SU-DHL-6 (cell line): Measurements from ENCODE around the gene IGF1.

Experiments used
- H2AFZ ChIP-seq: fragments of 200-600 bp; sonication (generic); 2 replicates; pipeline ENCODE4 v1.6.1; 2014; ENCODE audit warnings: low read depth, mild to moderate bottlenecking, moderate library complexity, mixed read lengths, antibody characterized with exemption, low read length; ENCODE audit not compliant: severe bottlenecking
- H3F3A ChIP-seq: fragments of 200-600 bp; shearing (Covaris generic); 2 replicates; pipeline ENCODE4 v1.6.0; 2016; ENCODE audit warnings: antibody characterized with exemption, mild to moderate bottlenecking; ENCODE audit not compliant: insufficient read depth
- H3K27ac ChIP-seq: fragments of 200-600 bp; sonication (generic); 2 replicates; pipeline ENCODE4 v1.5.1; 2016; ENCODE audit warnings: low read depth, mild to moderate bottlenecking, low read length, moderate library complexity, mixed read lengths
- H3K27me3 ChIP-seq: fragments of 200-600 bp; sonication (generic), shearing (Covaris generic); 2 replicates; pipeline ENCODE4 v1.6.0; 2014; ENCODE audit warnings: mild to moderate bottlenecking, low read length
- H3K36me3 ChIP-seq: fragments of 200-600 bp; sonication (generic); 2 replicates; pipeline ENCODE4 v1.6.1; 2014; ENCODE audit warnings: mild to moderate bottlenecking, low read length, mixed read lengths
- H3K4me2 ChIP-seq: fragments of 300-600, 200-600 bp; shearing (Covaris generic), sonication (generic); 2 replicates; pipeline ENCODE4 v1.6.0; 2014; ENCODE audit warnings: low read length, low read depth, mild to moderate bottlenecking; ENCODE audit not compliant: poor library complexity, severe bottlenecking
- H3K4me3 ChIP-seq: fragments of 200-600 bp; sonication (generic); 2 replicates; pipeline ENCODE4 v1.5.1; 2014; ENCODE audit warnings: antibody characterized with exemption, low read length, mild to moderate bottlenecking, mixed read lengths; ENCODE audit not compliant: insufficient read depth, poor library complexity, severe bottlenecking
- H3K79me2 ChIP-seq: fragments of 200-600 bp; sonication (generic); 2 replicates; pipeline ENCODE4 v1.6.1; 2014; ENCODE audit warnings: mild to moderate bottlenecking, low read length, moderate library complexity; ENCODE audit not compliant: insufficient read depth
- H3K9ac ChIP-seq: fragments of 200-600 bp; sonication (generic); 2 replicates; pipeline ENCODE4 v1.7.0; 2014; ENCODE audit warnings: mild to moderate bottlenecking, low read length
- H3K9me2 ChIP-seq: fragments of 200-600 bp; sonication (generic); replicated peaks from 2 replicates; pipeline ENCODE4 v1.6.1; 2014; ENCODE audit warnings: low read length; ENCODE audit not compliant: insufficient read depth
- H3K9me3 ChIP-seq: fragments of 200-600 bp; sonication (generic); 2 replicates; pipeline ENCODE4 v1.6.1; 2014; ENCODE audit warnings: low read length, mixed read lengths; ENCODE audit not compliant: insufficient read depth
- H4K20me1 ChIP-seq: fragments of 200-600 bp; sonication (generic); 2 replicates; pipeline ENCODE4 v1.6.1; 2014; ENCODE audit warnings: low read depth, mild to moderate bottlenecking, antibody characterized with exemption, low read length, moderate library complexity, mixed read lengths
- EZH2phosphoT487 ChIP-seq: fragments of 200-600 bp; sonication (generic), shearing (Covaris generic); conservative IDR thresholded peaks from 2 replicates; pipeline ENCODE4 v1.6.1; 2018; ENCODE audit warnings: mild to moderate bottlenecking, antibody characterized with exemption, low read length, moderate library complexity, mixed read lengths
- TF ChIP-seq, protein P1 (sequence below): fragments of 200-600 bp; sonication (generic); IDR thresholded peaks from one replicate; pipeline ENCODE4 v1.5.1; 2017; ENCODE audit warnings: antibody characterized with exemption, mild to moderate bottlenecking, low read length, moderate library complexity; ENCODE audit not compliant: insufficient read depth, poor library complexity, severe bottlenecking

Gene IGF1

DNA sequence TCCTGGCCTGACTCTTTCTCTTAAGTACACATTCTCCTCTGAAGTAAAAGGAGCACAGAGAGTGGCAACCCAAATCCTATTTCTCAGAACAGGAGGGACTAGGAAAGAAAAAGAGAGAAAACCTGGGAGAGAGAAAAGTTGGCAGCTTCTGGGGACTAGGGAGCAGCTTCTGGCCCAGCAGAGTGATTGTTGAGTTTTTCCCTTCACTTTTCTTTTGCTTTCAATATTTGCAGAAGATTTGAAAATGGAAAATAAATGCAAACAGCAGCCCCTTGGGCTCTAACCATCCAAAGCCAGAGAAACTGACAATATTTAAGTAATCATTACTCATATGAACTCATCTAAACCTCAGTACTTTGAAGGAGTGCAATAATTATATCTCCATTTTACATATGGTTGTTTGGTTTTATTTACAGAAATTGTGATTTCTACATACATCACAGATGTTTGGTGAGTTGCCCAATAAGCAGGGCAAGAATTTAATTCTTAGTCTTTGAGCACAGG is 28.8 kb upstream of the IGF1 start:
- H3K4me2 ChIP-seq = no peak overlapping the region
- H3K27me3 ChIP-seq = no peaks in the 10 kb centered on the region
- no peaks in the 10 kb centered on the region for H3K36me3 ChIP-seq
- no peaks in the 10 kb centered on the region for H4K20me1 ChIP-seq
- H3K9me2 ChIP-seq = no peaks in the 10 kb centered on the region
- no peak for TF ChIP-seq EZH2phosphoT487
- TF ChIP-seq, protein P1, sequence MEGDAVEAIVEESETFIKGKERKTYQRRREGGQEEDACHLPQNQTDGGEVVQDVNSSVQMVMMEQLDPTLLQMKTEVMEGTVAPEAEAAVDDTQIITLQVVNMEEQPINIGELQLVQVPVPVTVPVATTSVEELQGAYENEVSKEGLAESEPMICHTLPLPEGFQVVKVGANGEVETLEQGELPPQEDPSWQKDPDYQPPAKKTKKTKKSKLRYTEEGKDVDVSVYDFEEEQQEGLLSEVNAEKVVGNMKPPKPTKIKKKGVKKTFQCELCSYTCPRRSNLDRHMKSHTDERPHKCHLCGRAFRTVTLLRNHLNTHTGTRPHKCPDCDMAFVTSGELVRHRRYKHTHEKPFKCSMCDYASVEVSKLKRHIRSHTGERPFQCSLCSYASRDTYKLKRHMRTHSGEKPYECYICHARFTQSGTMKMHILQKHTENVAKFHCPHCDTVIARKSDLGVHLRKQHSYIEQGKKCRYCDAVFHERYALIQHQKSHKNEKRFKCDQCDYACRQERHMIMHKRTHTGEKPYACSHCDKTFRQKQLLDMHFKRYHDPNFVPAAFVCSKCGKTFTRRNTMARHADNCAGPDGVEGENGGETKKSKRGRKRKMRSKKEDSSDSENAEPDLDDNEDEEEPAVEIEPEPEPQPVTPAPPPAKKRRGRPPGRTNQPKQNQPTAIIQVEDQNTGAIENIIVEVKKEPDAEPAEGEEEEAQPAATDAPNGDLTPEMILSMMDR = no peak
- H3K9me3 ChIP-seq = no peaks in the 10 kb centered on the region
- H3K79me2 ChIP-seq = no peaks in the 10 kb centered on the region
- no peaks in the 10 kb centered on the region for H3F3A ChIP-seq
- H2AFZ ChIP-seq = no peak overlapping the region
- no peak overlapping the region for H3K4me3 ChIP-seq
- H3K9ac ChIP-seq = no peak overlapping the region
- H3K27ac ChIP-seq = no peak overlapping the region

DNA sequence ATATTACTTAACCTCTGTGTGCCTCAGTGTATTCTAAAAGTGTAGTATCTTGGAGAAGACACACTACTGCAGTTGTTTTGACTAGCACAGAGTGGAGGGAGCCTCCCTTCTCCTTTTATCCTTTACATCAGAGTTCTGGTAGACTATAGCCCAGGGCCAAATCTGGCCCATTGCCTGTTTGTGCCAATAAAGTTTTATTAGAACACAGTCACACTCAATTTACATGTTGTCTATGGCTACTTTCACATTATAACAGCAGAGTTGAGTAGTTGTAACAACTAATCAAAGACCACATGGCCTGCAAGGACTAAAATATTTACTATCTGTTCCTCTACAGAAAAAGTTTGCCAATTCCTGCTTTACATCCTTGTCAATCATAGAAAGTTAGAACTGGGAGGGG is 27.7 kb upstream of the IGF1 start:
- no peak overlapping the region for H3K9ac ChIP-seq
- no peaks in the 10 kb centered on the region for H3F3A ChIP-seq
- no peaks in the 10 kb centered on the region for H3K9me2 ChIP-seq
- H3K79me2 ChIP-seq = no peaks in the 10 kb centered on the region
- H3K9me3 ChIP-seq = no peaks in the 10 kb centered on the region
- H3K36me3 ChIP-seq = no peaks in the 10 kb centered on the region
- no peaks in the 10 kb centered on the region for H3K27me3 ChIP-seq
- no peak overlapping the region for H3K4me3 ChIP-seq
- TF ChIP-seq, protein P1 = no peak
- TF ChIP-seq EZH2phosphoT487 = no peak
- no peak overlapping the region for H3K4me2 ChIP-seq
- no peaks in the 10 kb centered on the region for H4K20me1 ChIP-seq
- H2AFZ ChIP-seq = no peak overlapping the region
- H3K27ac ChIP-seq = no peak overlapping the region

DNA sequence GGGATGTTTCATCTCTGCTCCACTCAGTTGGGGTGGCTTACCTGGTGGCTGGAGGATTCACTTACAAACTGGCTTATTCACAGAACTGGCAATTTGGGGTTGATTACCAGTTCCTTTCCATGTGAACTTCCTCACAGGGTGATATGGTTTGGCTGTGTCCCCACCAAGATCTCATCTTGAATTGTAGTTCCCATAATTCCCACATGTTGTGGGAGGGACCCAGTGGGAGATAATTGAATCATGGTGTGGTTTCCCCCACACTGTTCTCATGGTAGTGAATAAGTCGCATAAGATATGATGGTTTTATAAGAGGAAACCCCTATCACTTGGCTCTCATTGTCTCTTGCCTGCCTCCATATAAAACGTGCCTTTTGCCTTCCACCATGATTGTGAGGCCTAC is 26.9 kb upstream of the IGF1 start:
- H3K36me3 ChIP-seq = no peaks in the 10 kb centered on the region
- H3K27me3 ChIP-seq = no peaks in the 10 kb centered on the region
- H3K4me2 ChIP-seq = no peak overlapping the region
- no peak overlapping the region for H3K4me3 ChIP-seq
- H3K27ac ChIP-seq = no peak overlapping the region
- H4K20me1 ChIP-seq = no peaks in the 10 kb centered on the region
- no peaks in the 10 kb centered on the region for H3K79me2 ChIP-seq
- H3K9me2 ChIP-seq = no peaks in the 10 kb centered on the region
- no peaks in the 10 kb centered on the region for H3K9me3 ChIP-seq
- H3F3A ChIP-seq = no peaks in the 10 kb centered on the region
- no peak overlapping the region for H2AFZ ChIP-seq
- H3K9ac ChIP-seq = no peak overlapping the region
- TF ChIP-seq, protein P1 = no peak
- no peak for TF ChIP-seq EZH2phosphoT487
